ENCODE data around the gene RPL34. TPM values are rescaled to one million over a fixed set of nuclear protein-coding genes. Genes with fewer than 3 reads are reported as not detected.
"Not testable (repeated sequence)": the region's sequence is repeated elsewhere in the genome, so short reads cannot be mapped to it uniquely, and the experiment has no call there.

RPL34 gene
- 1,111 and 1,151 TPM in 2 replicates for total RNA-seq

- intact Hi-C loops (cut with micrococcal nuclease), result loop anchor here (1.0 to 10.0 kb wide), 17 partner anchors 30 to 1577 kb away; partner anchors contain the start of genes CASP6, CYP2U1, HADH and OSTC
Observed at GRCh38 chr4:108620101-108620932, at the start of gene RPL34. Gene RPL34 (plus strand): TSS chr4:108620576. CDS start chr4:108621960, 1,384 bp downstream.

DNA sequence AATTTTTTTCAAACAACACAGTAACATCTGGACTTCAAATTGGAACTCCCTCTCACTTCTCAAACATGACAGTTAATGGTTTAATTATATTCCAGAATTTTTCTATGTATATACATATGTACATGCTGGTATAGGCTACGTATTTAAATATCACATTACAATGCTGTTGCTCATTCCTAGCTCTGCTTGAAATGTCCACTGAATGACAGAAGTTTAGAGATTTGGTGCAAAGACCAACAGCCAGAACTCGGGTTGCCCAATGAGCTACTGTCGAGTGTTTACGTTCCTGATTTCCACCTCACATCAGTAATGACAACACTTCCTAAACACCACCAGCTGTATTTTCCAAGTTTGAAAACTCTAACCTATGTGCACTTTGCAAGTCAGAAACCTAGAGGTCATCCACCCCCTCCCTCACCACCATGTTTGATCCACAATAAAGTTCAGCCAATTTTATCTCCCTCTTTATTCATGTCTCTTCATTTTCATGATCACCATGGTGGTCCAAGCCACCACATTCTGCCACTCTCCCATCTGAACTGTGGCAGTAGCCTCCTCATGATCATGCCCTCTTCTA, 49.3 kb upstream of the RPL34 start:
- intact Hi-C loops (cut with micrococcal nuclease), result loop anchor here (5.0 kb wide), 6 partner anchors 89 to 499 kb away; no protein-coding TSS in a partner anchor

GRCh38 chr4:108574402-108574801, 46.0 kb upstream of the RPL34 start:
- intact Hi-C loops (cut with micrococcal nuclease), result loop anchor here (5.0 kb wide), 6 partner anchors 92 to 502 kb away; no protein-coding TSS in a partner anchor

- intact Hi-C loops (cut with micrococcal nuclease), result no loop called here
Observed at GRCh38 chr4:108581083-108581482, 39.3 kb upstream of the RPL34 start.

GRCh38 chr4:108586778-108587177, 33.6 kb upstream of the RPL34 start:
- intact Hi-C loops (cut with micrococcal nuclease), result no loop called here

- intact Hi-C loops (cut with micrococcal nuclease), result no loop called here
Observed at GRCh38 chr4:108588878-108589277, 31.5 kb upstream of the RPL34 start.

GRCh38 chr4:108589961-108590360, 30.4 kb upstream of the RPL34 start:
- intact Hi-C loops (cut with micrococcal nuclease), result no loop called here

GRCh38 chr4:108590776-108591175, 29.6 kb upstream of the RPL34 start:
- intact Hi-C loops (cut with micrococcal nuclease), result no loop called here

GRCh38 chr4:108592674-108592986, 27.7 kb upstream of the RPL34 start:
- intact Hi-C loops (cut with micrococcal nuclease), result no loop called here

DNA sequence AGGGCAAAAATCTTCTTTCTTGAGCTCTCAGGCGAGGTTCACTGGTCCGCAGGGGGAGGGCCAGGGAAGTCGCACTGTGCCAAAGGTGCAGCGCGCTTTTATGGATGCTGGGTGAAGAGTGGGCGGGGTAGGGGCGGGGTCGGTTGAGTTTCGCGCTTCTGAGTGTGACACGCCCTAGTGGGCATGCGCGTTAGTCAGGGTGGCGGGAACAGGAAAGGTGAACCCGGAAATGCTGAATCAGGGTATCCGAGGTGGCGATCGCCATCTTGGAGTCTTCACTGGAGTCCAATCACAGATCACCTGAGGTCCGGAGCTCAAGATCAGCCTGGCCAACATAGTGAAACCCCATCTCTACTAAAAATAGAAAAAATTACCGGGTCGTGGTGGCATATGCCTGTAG, 26.1 kb upstream of the RPL34 start:
- intact Hi-C loops (cut with micrococcal nuclease), result not testable (repeated sequence)

GRCh38 chr4:108596344-108596743, 24.0 kb upstream of the RPL34 start:
- intact Hi-C loops (cut with micrococcal nuclease), result no loop called here

GRCh38 chr4:108601106-108601505, 19.3 kb upstream of the RPL34 start:
- intact Hi-C loops (cut with micrococcal nuclease), result no loop called here

GRCh38 chr4:108601532-108601931, 18.8 kb upstream of the RPL34 start:
- intact Hi-C loops (cut with micrococcal nuclease), result no loop called here

DNA sequence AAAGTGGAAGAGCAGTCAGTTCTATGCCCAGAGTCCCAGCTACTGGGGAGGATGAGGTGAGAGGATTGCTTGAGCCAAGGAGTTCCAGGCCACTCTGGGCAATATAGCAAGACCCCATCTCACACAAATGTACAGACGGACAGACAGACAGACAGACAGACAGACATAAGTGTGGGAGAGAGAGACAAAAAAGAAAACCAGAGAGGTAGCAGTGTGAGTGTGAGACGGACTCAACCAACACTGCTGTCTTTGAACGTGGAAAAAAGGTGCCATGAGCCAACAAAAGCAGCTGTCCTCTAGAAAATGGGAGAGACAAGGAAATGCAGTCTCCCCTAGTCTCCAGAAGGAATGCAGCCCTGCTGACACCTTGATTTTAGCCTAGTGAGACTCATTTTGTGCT, 18.2 kb upstream of the RPL34 start:
- intact Hi-C loops (cut with micrococcal nuclease), result no loop called here

GRCh38 chr4:108607079-108607815, 13.1 kb upstream of the RPL34 start:
- intact Hi-C loops (cut with micrococcal nuclease), result no loop called here

- intact Hi-C loops (cut with micrococcal nuclease), result no loop called here
Observed at GRCh38 chr4:108611365-108611764, 9.0 kb upstream of the RPL34 start.

- intact Hi-C loops (cut with micrococcal nuclease), result no loop called here
Observed at GRCh38 chr4:108612365-108612764, 8.0 kb upstream of the RPL34 start.

DNA sequence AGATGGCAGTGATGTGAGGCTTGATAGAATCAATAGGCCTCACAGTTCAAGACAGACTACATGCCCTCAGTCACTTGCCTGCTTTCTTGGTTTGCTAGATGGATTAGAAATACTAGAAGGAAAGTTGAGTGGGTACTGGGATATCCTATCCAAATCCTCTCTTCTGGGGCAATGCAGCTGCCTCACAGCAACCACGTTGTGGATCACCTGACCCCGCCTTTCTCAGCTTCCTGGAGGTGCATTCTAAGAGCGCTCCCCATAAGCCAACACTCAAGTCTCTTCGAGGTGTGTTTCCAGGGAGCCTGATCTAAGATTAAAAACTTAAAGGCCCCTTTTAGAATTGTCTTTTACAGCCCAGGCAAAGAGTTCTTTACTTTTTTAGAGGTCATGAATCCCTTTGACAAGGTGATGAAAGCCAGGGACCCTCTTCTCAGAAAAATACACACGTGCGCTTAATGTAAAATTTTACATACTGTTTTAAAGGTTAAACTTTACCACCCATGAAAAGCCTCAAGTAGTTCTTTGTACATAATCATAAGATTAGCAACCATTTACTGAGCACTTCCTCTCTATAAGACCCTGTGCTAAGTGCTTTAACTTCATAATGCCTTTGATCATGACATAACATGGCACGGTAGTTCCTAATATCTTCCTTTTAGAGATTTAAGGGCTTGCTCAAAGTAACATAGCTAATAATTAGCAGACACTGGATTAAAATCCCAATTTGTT, 840 bp upstream of the RPL34 start:
- intact Hi-C loops (cut with micrococcal nuclease), result loop anchor here (1.0 to 10.0 kb wide), 18 partner anchors 31 to 1578 kb away; partner anchors contain the start of genes CASP6, CYP2U1, GAR1 and HADH

GRCh38 chr4:108620933-108621905, 843 bp downstream of the RPL34 start:
- intact Hi-C loops (cut with micrococcal nuclease), result loop anchor here (1.0 to 10.0 kb wide), 17 partner anchors 29 to 1576 kb away; partner anchors contain the start of genes CASP6, CYP2U1, HADH and OSTC

- intact Hi-C loops (cut with micrococcal nuclease), result loop anchor here (5.0 to 10.0 kb wide), 3 partner anchors 265 to 1083 kb away; partner anchors contain the start of gene CASP6
Observed at GRCh38 chr4:108622022-108622421, 1.6 kb downstream of the RPL34 start.
